Right lobe of liver (tissue), 6 donors: ENCODE measurements around the gene ITPKB. TPM values are rescaled to one million over a fixed set of nuclear protein-coding genes. Genes with fewer than 3 reads are reported as not detected.
A peak's percentile ranks its signal among the peaks of the same experiment; 100 is the strongest.

Experiments
- ATAC-seq, 4 donors: fragments of 200-7000 bp; cut with Tn5 transposase; one replicate each; pipeline ENCODE4 v1.9.1; 2020; ENCODE audit warnings: mild to moderate bottlenecking in 4 of 4, moderate library complexity in 4 of 4
- DNase-seq, 3 donors: peaks; one replicate each; pipeline ENCODE4 v3.0.0-alpha.2; 2020
- H3K27ac ChIP-seq, 3 donors: fragments of 200-600 bp; one replicate each; pipeline ENCODE4 v1.8.0; 2022
- H3K27me3 ChIP-seq, 2 donors: fragments of 200-600 bp; one replicate each; pipeline ENCODE4 v1.8.0; 2022
- H3K36me3 ChIP-seq, 4 donors: fragments of 200-600 bp; sonication (generic) in 1 of 4; one replicate each; pipeline versions ENCODE4 v1.5.1 to v1.8.0; 2017 to 2022; ENCODE audit warnings: control low read depth in 1 of 4
- H3K4me1 ChIP-seq, 4 donors: fragments of 200-600 bp; sonication (generic) in 1 of 4; one replicate each; pipeline versions ENCODE4 v1.5.1 to v1.8.0; 2017 to 2022; ENCODE audit warnings: control low read depth in 1 of 4
- H3K4me3 ChIP-seq, 3 donors: fragments of 200-600 bp; one replicate each; pipeline ENCODE4 v1.8.0; 2022
- H3K9me3 ChIP-seq, 4 donors: fragments of 200-600 bp; sonication (generic) in 1 of 4; one replicate each; pipeline versions ENCODE4 v1.5.1 to v1.8.0; 2017 to 2022; ENCODE audit warnings: control low read depth in 1 of 4
- POLR2A ChIP-seq: fragments of 450-650 bp; IDR thresholded peaks from one replicate; pipeline ENCODE4 v1.6.1; 2017; ENCODE audit warnings: antibody characterized with exemption, mild to moderate bottlenecking
- WGBS: methylation state at CpG from one replicate; pipeline ENCODE4 v1.1.6; 2018; ENCODE audit warnings: low coverage, low lambda C conversion rate; ENCODE audit not compliant: insufficient coverage; ENCODE audit errors: missing lambda C conversion rate; 5-methylcytosine and 5-hydroxymethylcytosine counted together
- intact Hi-C, 2 donors: fragments of 100-400 bp; cut with DNase I; formaldehyde crosslinking; loops; one replicate each; pipeline versions ENCODE4 v1.11.2 to v1.14.1; 2022
- total RNA-seq, 6 experiments: library from RNA; depleted of rRNA in 2 of 6; stranded (reverse); fragments of >200 nt in 2 of 6; fragmentation: NEBNext Ultra II Directional in 3 of 6; extraction: Animal tissue kit (Norgen Biotek cat#: 25700) in 3 of 6; gene quantifications; one replicate each; pipeline versions ENCODE4 v1.1.0 to v1.2.4, GENCODE V29; 2016 to 2023
- TF ChIP-seq, protein P1 (sequence below), 4 donors: fragments of 200-600 bp in 3 of 4; fragments of 450-650 bp in 1 of 4; IDR thresholded peaks; one replicate each; pipeline versions ENCODE4 v1.5.1 to v1.8.0; 2016 to 2022; ENCODE audit warnings: antibody characterized with exemption in 4 of 4, mild to moderate bottlenecking in 2 of 4
- donor health status: DM: no; HTN: yes; CAD: no.
- donor health status: DM: no; HTN: no; CAD: no.
- donor health status: DM: no; HTN: no; CAD: no.
- donor health status: DM: no; HTN: yes; CAD: no.
- donor health status: DM: no; HTN: yes; CAD: no.

ITPKB gene
- total RNA-seq, 6 experiments from 2014 or later: 2.1 to 4.1 (median 3.4) TPM

DNA sequence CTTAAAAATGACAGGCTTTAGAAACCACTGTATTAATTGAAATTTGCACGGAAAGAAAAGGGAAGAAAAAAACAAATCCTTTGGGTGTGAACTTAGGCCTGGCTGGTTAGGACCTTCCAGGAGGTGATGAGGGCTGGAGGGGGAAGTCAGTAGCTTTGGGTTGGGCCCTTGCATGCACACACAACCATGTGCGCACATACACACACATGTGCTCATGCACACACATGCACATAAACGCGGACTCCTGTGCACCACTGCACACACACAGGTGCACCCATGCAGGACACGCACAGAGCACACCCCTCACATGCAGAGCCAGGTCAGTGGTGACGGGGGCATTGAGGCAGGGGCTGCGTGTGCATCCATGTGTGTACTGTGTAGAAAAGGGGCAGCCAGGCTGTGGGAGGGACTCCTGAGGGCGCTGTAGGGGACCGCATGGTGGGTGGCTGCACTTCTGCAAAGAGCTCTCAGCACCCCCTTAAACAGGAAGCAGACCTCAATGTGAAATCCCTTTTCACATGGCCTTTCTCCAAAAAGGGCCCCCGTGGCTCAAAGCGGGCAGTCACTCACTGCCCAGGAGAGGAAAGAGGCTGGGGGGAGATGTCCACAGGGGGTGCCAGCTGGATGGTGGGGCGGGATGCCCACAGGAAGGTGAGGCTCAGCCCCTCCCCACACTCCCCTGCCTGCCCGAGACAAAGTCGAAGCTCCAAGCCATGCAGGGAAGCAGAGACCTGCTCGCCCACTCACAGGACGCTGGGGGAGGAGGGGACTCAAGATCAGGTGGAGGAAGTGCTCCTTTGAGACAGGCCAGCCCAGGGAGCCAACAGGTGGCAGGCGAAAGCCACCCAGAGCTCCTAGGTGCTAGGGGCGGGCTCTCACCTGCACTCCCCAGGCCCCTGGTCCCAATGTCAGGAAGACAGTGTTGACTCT is 95.2 kb downstream of the ITPKB start:
- peak in 2 of 4 donors; percentile 16 to 34 for ATAC-seq
- peak in 2 of 3 donors; percentile 20 to 49 for DNase-seq
- no peaks in the 10 kb centered on the region for H3K9me3 ChIP-seq
- no peaks in the 10 kb centered on the region for H3K27me3 ChIP-seq
- intact Hi-C loops: loop anchor here in 1 of 2 donors (10.0 kb wide), 1 partner anchor 181 kb away; no protein-coding TSS in a partner anchor
- H3K36me3 ChIP-seq: no peaks in the 10 kb centered on the region
- TF ChIP-seq, protein P1, sequence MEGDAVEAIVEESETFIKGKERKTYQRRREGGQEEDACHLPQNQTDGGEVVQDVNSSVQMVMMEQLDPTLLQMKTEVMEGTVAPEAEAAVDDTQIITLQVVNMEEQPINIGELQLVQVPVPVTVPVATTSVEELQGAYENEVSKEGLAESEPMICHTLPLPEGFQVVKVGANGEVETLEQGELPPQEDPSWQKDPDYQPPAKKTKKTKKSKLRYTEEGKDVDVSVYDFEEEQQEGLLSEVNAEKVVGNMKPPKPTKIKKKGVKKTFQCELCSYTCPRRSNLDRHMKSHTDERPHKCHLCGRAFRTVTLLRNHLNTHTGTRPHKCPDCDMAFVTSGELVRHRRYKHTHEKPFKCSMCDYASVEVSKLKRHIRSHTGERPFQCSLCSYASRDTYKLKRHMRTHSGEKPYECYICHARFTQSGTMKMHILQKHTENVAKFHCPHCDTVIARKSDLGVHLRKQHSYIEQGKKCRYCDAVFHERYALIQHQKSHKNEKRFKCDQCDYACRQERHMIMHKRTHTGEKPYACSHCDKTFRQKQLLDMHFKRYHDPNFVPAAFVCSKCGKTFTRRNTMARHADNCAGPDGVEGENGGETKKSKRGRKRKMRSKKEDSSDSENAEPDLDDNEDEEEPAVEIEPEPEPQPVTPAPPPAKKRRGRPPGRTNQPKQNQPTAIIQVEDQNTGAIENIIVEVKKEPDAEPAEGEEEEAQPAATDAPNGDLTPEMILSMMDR (IDR thresholded peaks at IDR 0.05): no peak
- no peak for TF ChIP-seq POLR2A
- no peaks in the 10 kb centered on the region for H3K4me1 ChIP-seq
- H3K27ac ChIP-seq: no peak overlapping the region
- WGBS: 45% methylated on average over 10 of the region's 18 CpGs
- H3K4me3 ChIP-seq: no peak overlapping the region

DNA sequence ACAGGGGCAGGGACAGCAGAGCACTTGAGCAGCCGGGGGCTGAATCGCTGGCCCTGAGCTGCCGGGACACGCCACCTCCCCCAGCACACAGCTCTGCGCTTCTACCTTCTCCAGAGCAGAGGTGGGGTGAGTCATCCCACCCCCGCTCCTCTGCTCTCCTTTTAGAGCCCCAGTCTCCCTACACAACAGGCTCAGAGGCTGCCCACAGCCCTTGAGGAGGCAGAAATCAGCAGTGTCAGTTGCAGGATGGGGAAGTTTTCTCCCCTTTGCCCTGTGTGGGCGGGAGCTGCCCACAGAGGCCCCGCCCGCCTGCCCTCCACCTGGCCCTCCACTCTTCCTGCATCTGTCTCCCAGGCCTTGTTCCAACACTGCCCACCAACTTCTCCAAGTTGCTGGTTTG is 95.9 kb downstream of the ITPKB start:
- intact Hi-C loops: loop anchor here in 1 of 2 donors (10.0 kb wide), 1 partner anchor 182 kb away; no protein-coding TSS in a partner anchor
- Histone ChIP-seq H3K27ac (no peak overlapping the region), H3K27me3 (no peaks in the 10 kb centered on the region), H3K36me3 (no peaks in the 10 kb centered on the region), H3K4me1 (no peaks in the 10 kb centered on the region), H3K4me3 (no peak overlapping the region), H3K9me3 (no peaks in the 10 kb centered on the region)
- ATAC-seq: peak; percentile 15 to 53 (median 40)
- no CpG with 5 or more reads among the region's 9 CpGs for WGBS
- DNase-seq: peak in 2 of 3 donors; percentile 30 to 55
- TF ChIP-seq, protein P1 (IDR thresholded peaks at IDR 0.05): no peak

DNA sequence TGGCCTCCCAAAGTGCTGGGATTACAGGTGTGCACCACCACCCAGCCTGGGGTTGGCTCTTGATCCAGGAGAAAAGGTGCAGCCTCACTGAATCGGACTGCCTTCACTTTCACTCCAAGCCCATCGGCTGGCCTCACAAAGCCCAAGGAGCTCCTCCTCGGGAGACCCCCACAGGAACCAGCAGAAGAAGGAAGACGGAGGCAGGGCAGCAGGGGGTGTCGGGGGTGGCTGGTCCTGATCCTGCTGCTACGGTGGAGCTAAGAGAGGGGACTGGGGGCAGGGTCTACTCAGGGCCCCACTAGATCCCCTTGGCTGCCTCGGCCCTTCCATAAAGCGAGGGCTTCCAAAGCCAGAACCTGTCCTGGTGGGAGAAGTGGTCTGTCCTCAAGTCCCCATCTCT is 96.7 kb downstream of the ITPKB start:
- no peak overlapping the region for H3K4me3 ChIP-seq
- DNase-seq (peak in 2 of 3 donors; percentile 10 to 42), ATAC-seq (no peak)
- 82% methylated on average over 3 of the region's 8 CpGs for WGBS
- no peaks in the 10 kb centered on the region for H3K9me3 ChIP-seq
- no peaks in the 10 kb centered on the region for H3K4me1 ChIP-seq
- intact Hi-C loops: loop anchor here in 1 of 2 donors (10.0 kb wide), 1 partner anchor 182 kb away; no protein-coding TSS in a partner anchor
- no peaks in the 10 kb centered on the region for H3K27me3 ChIP-seq
- H3K36me3 ChIP-seq: no peaks in the 10 kb centered on the region
- H3K27ac ChIP-seq: no peak overlapping the region
- no peak for TF ChIP-seq POLR2A
- TF ChIP-seq, protein P1 (IDR thresholded peaks at IDR 0.05): no peak

DNA sequence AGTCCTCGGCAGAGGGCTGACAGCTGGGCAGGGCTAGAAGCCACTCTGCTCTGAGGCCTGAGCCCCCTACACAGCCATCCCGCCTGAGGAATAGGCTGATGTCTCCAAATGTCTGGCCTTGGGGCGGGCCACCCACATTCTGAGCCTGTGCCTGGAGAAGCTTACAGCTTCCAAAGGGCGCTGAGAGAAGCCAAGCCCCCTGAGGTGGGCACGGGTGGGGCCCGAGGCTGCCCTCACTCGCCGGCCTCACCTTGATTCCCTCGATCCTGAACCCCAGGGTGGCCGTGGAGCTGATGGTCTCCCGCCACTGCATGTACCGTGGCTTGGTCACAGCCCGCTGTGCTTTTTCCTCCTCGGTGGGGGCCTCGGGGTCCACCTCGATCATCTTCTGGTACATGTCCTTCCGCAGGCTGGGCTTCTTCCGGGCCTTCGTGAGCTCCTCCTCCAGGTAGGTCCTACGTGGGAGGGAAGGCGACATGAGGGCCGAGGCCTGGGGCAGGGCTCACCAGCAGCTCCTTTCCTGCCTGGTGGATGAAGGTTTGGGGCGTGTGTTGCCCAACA is 97.3 kb downstream of the ITPKB start:
- H3K4me1 ChIP-seq: no peaks in the 10 kb centered on the region
- no peaks in the 10 kb centered on the region for H3K9me3 ChIP-seq
- intact Hi-C loops: loop anchor here in 1 of 2 donors (10.0 kb wide), 1 partner anchor 183 kb away; no protein-coding TSS in a partner anchor
- H3K4me3 ChIP-seq: no peak overlapping the region
- H3K27me3 ChIP-seq: no peaks in the 10 kb centered on the region
- 55% methylated on average over 2 of the region's 23 CpGs for WGBS
- H3K27ac ChIP-seq: no peak overlapping the region
- peak in 1 of 3 donors; percentile 42 for DNase-seq
- no peak for ATAC-seq
- TF ChIP-seq POLR2A: no peak
- TF ChIP-seq, protein P1 (IDR thresholded peaks at IDR 0.05): no peak
- no peaks in the 10 kb centered on the region for H3K36me3 ChIP-seq
